ENCODE data around the gene NXPH1. TPM values are rescaled to one million over a fixed set of nuclear protein-coding genes. Genes with fewer than 3 reads are reported as not detected.

The NXPH1 gene
- total RNA-seq, 1 donor from 2014 or later, result 3.8 TPM

- H3K36me3 Mint-ChIP-seq (ENCODE audit: unreplicated experiment), result no peaks in the 10 kb centered on the region
- H3K27me3 Mint-ChIP-seq (ENCODE audit: unreplicated experiment), result no peaks in the 10 kb centered on the region
- peaks cover 15% of the 10 kb centered on the region for H3K4me1 Mint-ChIP-seq (ENCODE audit: low read depth, unreplicated experiment)
- H3K4me3 Mint-ChIP-seq (ENCODE audit: unreplicated experiment), result no peak overlapping the region
- TF ChIP-seq CTCF (IDR thresholded peaks at IDR 0.05; ENCODE audit: partially characterized antibody, unreplicated experiment), result peak; percentile 28
- no peak overlapping the region for H3K27ac Mint-ChIP-seq (ENCODE audit: unreplicated experiment)
- no peak for DNase-seq
- H3K9me3 Mint-ChIP-seq (ENCODE audit: unreplicated experiment), result no peaks in the 10 kb centered on the region
These were observed 351.7 kb downstream of the NXPH1 start for GRCh38 chr7:8785081-8785480.

- TF ChIP-seq CTCF (IDR thresholded peaks at IDR 0.05; ENCODE audit: partially characterized antibody, unreplicated experiment), result no peak
- Mint-ChIP-seq H3K9me3 (ENCODE audit: unreplicated experiment) (peaks cover 3% of the 10 kb centered on the region), H3K4me3 (ENCODE audit: unreplicated experiment) (no peak overlapping the region), H3K27me3 (ENCODE audit: unreplicated experiment) (no peaks in the 10 kb centered on the region), H3K4me1 (ENCODE audit: low read depth, unreplicated experiment) (peaks cover 10% of the 10 kb centered on the region), H3K36me3 (ENCODE audit: unreplicated experiment) (peaks cover 5% of the 10 kb centered on the region), H3K27ac (ENCODE audit: unreplicated experiment) (no peak overlapping the region)
- no peak for DNase-seq
These were observed 367.6 kb downstream of the NXPH1 start for GRCh38 chr7:8800986-8801385.

Other genes starting within 250 kb of the NXPH1 start
- gene ICA1, start 171.4 kb upstream of the NXPH1 start, total RNA-seq (ENCODE audit: unreplicated experiment), result 9.8 TPM

Data from glutamatergic neuron (in vitro differentiated cells).